Ishikawa (cell line): ENCODE results near the gene ZFYVE9.

ENCODE experiments used
- CEBPB ChIP-seq: IDR thresholded peaks from 2 replicates; pipeline ENCODE4 v1.6.1; 2012
- CREB1 ChIP-seq: IDR thresholded peaks from 2 replicates; pipeline ENCODE4 v1.6.1; 2012; ENCODE audit warnings: low read depth
- EGR1 ChIP-seq: IDR thresholded peaks from 2 replicates; pipeline ENCODE4 v1.6.1; 2012
- EP300 ChIP-seq: IDR thresholded peaks from 2 replicates; pipeline ENCODE4 v1.6.1; 2012; ENCODE audit warnings: borderline replicate concordance
- FOXM1 ChIP-seq: IDR thresholded peaks from 2 replicates; pipeline ENCODE4 v1.6.1; 2012; ENCODE audit warnings: low read depth, borderline replicate concordance
- NFIC ChIP-seq: IDR thresholded peaks from 2 replicates; pipeline ENCODE4 v1.6.1; 2012
- RAD21 ChIP-seq: IDR thresholded peaks from 2 replicates; pipeline ENCODE4 v1.6.1; 2012; ENCODE audit warnings: low read depth
- TAF1 ChIP-seq: IDR thresholded peaks from 2 replicates; pipeline ENCODE4 v1.6.1; 2012; ENCODE audit warnings: low read depth, mild to moderate bottlenecking
- TCF12 ChIP-seq: IDR thresholded peaks from 2 replicates; pipeline ENCODE4 v1.6.1; 2012; ENCODE audit warnings: low read depth
- TEAD4 ChIP-seq: IDR thresholded peaks from 2 replicates; pipeline ENCODE4 v1.6.1; 2012
- YY1 ChIP-seq: IDR thresholded peaks from 2 replicates; pipeline ENCODE4 v1.6.1; 2012; ENCODE audit warnings: low read depth
- ZBTB7A ChIP-seq: IDR thresholded peaks from 2 replicates; pipeline ENCODE4 v1.6.1; 2012; ENCODE audit warnings: low read depth
- TF ChIP-seq, protein P1 (sequence below): IDR thresholded peaks from 2 replicates; pipeline ENCODE4 v1.6.1; 2012
- TF ChIP-seq, protein P2 (sequence below): IDR thresholded peaks from 2 replicates; pipeline ENCODE4 v1.6.1; 2012; ENCODE audit warnings: low read depth, mild to moderate bottlenecking
- TF ChIP-seq, protein P3 (sequence below): IDR thresholded peaks from 2 replicates; pipeline ENCODE4 v1.6.1; 2012

The ZFYVE9 gene

DNA sequence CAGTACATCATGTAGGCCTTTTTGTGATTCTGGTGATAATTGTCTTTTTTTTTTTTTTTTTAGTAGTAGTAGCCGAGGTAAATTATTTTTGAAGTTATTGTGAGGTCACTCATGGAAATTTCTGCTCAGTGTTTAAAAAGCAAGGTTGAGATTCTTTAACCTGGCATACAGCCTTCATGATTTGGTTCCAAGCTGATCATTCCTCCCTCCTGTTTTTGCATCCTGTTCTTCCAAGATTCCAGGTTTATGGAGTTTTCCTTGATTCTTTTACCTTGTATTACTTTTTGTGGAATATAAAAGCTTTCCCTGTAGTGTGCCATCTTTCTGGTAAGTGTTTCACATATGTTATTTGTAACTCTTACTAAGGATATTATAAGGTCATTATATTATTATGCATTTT lies 9.1 kb downstream of the ZFYVE9 start:
- TF ChIP-seq RAD21 (no peak), ZBTB7A (no peak), EGR1 (no peak), TCF12 (no peak), YY1 (no peak), NFIC (no peak), CREB1 (no peak), TAF1 (no peak), EP300 (no peak), CEBPB (no peak)
- TF ChIP-seq, protein P1, sequence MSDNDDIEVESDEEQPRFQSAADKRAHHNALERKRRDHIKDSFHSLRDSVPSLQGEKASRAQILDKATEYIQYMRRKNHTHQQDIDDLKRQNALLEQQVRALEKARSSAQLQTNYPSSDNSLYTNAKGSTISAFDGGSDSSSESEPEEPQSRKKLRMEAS, result no peak
- TF ChIP-seq, protein P2, sequence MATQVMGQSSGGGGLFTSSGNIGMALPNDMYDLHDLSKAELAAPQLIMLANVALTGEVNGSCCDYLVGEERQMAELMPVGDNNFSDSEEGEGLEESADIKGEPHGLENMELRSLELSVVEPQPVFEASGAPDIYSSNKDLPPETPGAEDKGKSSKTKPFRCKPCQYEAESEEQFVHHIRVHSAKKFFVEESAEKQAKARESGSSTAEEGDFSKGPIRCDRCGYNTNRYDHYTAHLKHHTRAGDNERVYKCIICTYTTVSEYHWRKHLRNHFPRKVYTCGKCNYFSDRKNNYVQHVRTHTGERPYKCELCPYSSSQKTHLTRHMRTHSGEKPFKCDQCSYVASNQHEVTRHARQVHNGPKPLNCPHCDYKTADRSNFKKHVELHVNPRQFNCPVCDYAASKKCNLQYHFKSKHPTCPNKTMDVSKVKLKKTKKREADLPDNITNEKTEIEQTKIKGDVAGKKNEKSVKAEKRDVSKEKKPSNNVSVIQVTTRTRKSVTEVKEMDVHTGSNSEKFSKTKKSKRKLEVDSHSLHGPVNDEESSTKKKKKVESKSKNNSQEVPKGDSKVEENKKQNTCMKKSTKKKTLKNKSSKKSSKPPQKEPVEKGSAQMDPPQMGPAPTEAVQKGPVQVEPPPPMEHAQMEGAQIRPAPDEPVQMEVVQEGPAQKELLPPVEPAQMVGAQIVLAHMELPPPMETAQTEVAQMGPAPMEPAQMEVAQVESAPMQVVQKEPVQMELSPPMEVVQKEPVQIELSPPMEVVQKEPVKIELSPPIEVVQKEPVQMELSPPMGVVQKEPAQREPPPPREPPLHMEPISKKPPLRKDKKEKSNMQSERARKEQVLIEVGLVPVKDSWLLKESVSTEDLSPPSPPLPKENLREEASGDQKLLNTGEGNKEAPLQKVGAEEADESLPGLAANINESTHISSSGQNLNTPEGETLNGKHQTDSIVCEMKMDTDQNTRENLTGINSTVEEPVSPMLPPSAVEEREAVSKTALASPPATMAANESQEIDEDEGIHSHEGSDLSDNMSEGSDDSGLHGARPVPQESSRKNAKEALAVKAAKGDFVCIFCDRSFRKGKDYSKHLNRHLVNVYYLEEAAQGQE, result no peak

DNA sequence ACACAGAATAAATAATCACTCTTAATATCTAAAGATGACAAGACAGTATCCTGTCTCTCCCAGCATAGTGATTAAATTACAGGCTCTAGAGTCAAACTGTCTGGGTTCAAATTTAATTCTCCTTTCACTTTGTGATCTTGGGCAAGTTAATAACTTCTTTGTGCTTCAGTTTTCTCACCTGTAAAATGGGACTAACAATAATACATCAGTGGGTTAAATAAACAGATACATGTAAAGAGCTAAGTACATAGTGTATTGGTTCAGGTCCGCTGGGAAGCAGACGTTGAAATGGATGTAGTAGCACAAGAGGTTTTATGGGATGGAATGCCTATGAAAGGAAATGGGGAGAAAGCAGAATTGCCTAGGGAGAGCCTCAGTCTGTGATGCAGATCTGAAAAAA lies 10.7 kb downstream of the ZFYVE9 start:
- TF ChIP-seq TAF1 (no peak), YY1 (no peak), CEBPB (no peak), EGR1 (no peak), CREB1 (no peak), EP300 (no peak), NFIC (no peak), TCF12 (no peak), FOXM1 (no peak), ZBTB7A (no peak), RAD21 (no peak)
- TF ChIP-seq, protein P2, result no peak
- TF ChIP-seq, protein P3, sequence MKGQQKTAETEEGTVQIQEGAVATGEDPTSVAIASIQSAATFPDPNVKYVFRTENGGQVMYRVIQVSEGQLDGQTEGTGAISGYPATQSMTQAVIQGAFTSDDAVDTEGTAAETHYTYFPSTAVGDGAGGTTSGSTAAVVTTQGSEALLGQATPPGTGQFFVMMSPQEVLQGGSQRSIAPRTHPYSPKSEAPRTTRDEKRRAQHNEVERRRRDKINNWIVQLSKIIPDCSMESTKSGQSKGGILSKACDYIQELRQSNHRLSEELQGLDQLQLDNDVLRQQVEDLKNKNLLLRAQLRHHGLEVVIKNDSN, result no peak
- TF ChIP-seq, protein P1, result no peak

DNA sequence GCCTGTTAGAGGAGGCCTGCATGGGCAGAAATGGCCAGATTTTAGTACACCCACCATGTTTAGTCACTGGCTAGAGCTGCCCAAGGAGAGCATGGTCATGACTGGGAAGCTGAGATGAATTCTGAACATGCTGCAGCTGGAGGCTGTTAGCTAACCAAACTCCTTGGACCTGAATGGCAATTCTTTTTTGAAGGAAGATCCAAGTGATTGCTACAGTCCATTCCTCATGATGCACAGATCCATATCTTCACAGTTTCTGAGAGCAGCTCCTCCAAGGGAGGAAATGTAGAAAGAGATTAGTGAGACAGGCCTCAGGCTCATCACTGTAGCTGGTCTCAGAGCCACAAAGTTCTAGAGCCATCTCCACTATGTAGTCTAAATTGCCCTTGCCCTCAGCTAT lies 11.1 kb downstream of the ZFYVE9 start:
- TF ChIP-seq EP300 (no peak), RAD21 (no peak), FOXM1 (no peak)
- TF ChIP-seq, protein P1, result no peak

DNA sequence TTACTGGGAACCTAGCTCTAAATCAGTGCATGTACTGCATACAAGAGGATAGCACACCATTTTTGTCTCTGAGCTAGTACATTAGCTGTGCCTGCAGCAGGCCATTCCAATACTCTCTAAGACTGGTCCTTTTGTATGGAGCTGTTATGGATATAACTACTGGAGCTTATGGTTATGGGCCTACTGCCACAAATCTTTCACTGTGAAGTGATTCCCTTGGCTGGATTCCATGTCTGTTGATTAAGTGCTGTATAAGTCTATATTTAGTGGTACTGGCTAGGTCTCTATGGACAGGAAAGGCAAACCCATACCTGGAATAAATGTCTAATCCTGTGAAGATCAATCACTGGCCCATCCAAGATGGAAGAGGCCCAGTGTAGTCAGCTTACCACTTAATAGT lies 12.0 kb downstream of the ZFYVE9 start:
- TF ChIP-seq ZBTB7A (no peak), TAF1 (no peak), RAD21 (no peak), EGR1 (no peak), FOXM1 (no peak), EP300 (no peak), NFIC (no peak), TEAD4 (no peak), TCF12 (no peak)
- TF ChIP-seq, protein P3, result no peak

DNA sequence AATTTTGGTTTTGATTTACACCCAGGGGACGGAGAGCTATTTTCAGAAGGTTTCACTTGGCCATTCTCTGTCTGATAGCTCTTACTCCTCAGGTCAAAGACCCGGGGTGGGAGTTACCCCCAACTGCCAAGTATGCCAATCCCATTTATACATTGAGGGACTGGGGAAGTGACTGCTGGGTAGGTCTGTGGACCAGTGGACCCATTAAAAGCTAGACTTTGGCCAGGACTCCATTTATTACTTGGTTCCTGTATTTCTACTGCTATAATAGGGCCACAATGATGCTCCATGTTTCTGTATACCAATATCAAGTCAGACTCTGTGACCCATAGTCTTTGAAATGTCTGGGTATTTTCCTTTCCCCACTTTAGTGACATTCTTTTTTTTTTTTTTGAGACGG lies 14.6 kb downstream of the ZFYVE9 start:
- TF ChIP-seq, protein P2, result no peak
- no peak for TF ChIP-seq NFIC
- no peak for TF ChIP-seq ZBTB7A
- no peak for TF ChIP-seq CEBPB
- TF ChIP-seq EGR1, result no peak
- no peak for TF ChIP-seq RAD21
- TF ChIP-seq TAF1, result no peak
